ENCODE results near the gene CAPN13. TPM values are rescaled to one million over a fixed set of nuclear protein-coding genes. Genes with fewer than 3 reads are reported as not detected.

Gene CAPN13
- total and polyA plus RNA-seq, 2 of the 4 experiments (the other 2 are of a cell fraction), result not detected

DNA sequence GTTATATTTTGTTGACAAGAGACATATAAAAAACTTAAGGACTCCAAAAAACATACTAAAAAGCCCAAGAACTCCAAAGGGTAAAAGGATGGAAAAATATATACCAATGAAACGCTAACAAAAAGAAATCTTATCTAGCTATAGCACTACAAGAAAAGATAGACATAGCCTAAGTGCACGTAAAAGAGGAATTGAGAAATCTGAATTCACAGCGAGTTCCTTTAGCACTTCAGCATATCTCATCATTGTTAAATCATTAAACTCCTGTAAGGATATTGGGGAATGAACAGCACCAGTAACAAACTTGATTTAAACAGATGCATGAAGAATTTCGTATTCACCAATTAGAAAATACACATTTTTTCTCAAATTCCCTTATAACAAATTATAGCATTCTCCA is 134.1 kb downstream of the CAPN13 start:
- BruUV-seq (replicated peaks), result no TSS peak
- CTCF ChIA-PET, result interaction anchor here (0.6 to 1.3 kb wide), 2 partner anchors 508 to 651 kb away, joined by 3 to 6 read pairs; no protein-coding TSS in a partner anchor

More for the DNA sequence above, 134.1 kb downstream of the CAPN13 start:
- Histone ChIP-seq H4K8ac (ENCODE audit: low read depth in 2 of 2, low read length in 2 of 2) (no peak overlapping the region), H3K56ac (ENCODE audit: extremely low read depth, insufficient read depth, low read length) (no peak overlapping the region), H2BK120ac (ENCODE audit: low read depth, low read length) (no peak overlapping the region), H3K4ac (ENCODE audit: low read depth, low read length) (no peak overlapping the region), H3K79me1 (ENCODE audit: low read depth in 1 of 2, low read length in 2 of 2) (no peaks in the 10 kb centered on the region), H3K4me2 (ENCODE audit: low read depth, low read length) (no peak overlapping the region), H3K9me1 (ENCODE audit: insufficient read depth, low read length) (no peaks in the 10 kb centered on the region), H2AFZ (replicated peaks; ENCODE audit: low read length, poor library complexity) (no peak overlapping the region), H3K4me3 (ENCODE audit: insufficient read depth, low read depth, low read length) (no peak overlapping the region), H3K9ac (ENCODE audit: low read depth, low read length) (no peak overlapping the region), H3K27ac (ENCODE audit: insufficient read depth, low read length) (no peak overlapping the region), H2BK15ac (ENCODE audit: low read depth, low read length) (no peak overlapping the region), H4K20me1 (ENCODE audit: insufficient read depth, low read length) (no peaks in the 10 kb centered on the region), H3K27me3 (ENCODE audit: control insufficient read depth, insufficient read depth, low read length) (no peaks in the 10 kb centered on the region), H3K14ac (replicated peaks; ENCODE audit: low read depth, low read length) (no peak overlapping the region), H3K23ac (ENCODE audit: low read depth, low read length) (no peak overlapping the region), H3K36me3 (ENCODE audit: control insufficient read depth, insufficient read depth, low read length) (no peaks in the 10 kb centered on the region), H4K91ac (ENCODE audit: insufficient read depth, low read depth, low read length) (no peak overlapping the region), H2AK9ac (replicated peaks; ENCODE audit: low read depth, low read length, poor library complexity) (no peak overlapping the region), H3K9me3 (ENCODE audit: control insufficient read depth, insufficient read depth, low read length) (peaks cover 11% of the 10 kb centered on the region), H3K18ac (ENCODE audit: low read depth, low read length) (no peak overlapping the region), H3K4me1 (ENCODE audit: control insufficient read depth, insufficient read depth, low read length) (no peaks in the 10 kb centered on the region), H2BK20ac (ENCODE audit: low read depth, low read length) (no peak overlapping the region), H2BK5ac (ENCODE audit: low read depth, low read length, poor library complexity, severe bottlenecking) (no peak overlapping the region), H4K5ac (ENCODE audit: low read depth, low read length) (no peak overlapping the region), H2AK5ac (ENCODE audit: low read depth, low read length) (no peak overlapping the region)
- ATAC-seq (ENCODE audit: low read depth), result no peak
- in situ Hi-C loops (cut with MboI; ENCODE audit: low sequenced_read_pairs), result no loop called here
- TF ChIP-seq, protein P1, sequence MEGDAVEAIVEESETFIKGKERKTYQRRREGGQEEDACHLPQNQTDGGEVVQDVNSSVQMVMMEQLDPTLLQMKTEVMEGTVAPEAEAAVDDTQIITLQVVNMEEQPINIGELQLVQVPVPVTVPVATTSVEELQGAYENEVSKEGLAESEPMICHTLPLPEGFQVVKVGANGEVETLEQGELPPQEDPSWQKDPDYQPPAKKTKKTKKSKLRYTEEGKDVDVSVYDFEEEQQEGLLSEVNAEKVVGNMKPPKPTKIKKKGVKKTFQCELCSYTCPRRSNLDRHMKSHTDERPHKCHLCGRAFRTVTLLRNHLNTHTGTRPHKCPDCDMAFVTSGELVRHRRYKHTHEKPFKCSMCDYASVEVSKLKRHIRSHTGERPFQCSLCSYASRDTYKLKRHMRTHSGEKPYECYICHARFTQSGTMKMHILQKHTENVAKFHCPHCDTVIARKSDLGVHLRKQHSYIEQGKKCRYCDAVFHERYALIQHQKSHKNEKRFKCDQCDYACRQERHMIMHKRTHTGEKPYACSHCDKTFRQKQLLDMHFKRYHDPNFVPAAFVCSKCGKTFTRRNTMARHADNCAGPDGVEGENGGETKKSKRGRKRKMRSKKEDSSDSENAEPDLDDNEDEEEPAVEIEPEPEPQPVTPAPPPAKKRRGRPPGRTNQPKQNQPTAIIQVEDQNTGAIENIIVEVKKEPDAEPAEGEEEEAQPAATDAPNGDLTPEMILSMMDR (conservative IDR thresholded peaks at IDR 0.05; ENCODE audit: low read depth, low read length), result no peak
- TF ChIP-seq, protein P2, sequence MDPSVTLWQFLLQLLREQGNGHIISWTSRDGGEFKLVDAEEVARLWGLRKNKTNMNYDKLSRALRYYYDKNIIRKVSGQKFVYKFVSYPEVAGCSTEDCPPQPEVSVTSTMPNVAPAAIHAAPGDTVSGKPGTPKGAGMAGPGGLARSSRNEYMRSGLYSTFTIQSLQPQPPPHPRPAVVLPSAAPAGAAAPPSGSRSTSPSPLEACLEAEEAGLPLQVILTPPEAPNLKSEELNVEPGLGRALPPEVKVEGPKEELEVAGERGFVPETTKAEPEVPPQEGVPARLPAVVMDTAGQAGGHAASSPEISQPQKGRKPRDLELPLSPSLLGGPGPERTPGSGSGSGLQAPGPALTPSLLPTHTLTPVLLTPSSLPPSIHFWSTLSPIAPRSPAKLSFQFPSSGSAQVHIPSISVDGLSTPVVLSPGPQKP (IDR thresholded peaks at IDR 0.05; ENCODE audit: borderline replicate concordance, low read depth, low read length), result no peak
- TF ChIP-seq RCOR1 (IDR thresholded peaks at IDR 0.05; ENCODE audit: insufficient replicate concordance, low read length), result no peak
- POLR2A ChIA-PET (ENCODE audit: unreplicated experiment), result no interaction called here
- intact Hi-C loops (cut with micrococcal nuclease), result no loop called here
- dilution Hi-C loops (cut with HindIII; ENCODE audit: low sequenced_read_pairs, unreplicated experiment), result no loop called here
- no CpG with 5 or more reads among the region's 4 CpGs for WGBS, 2 experiments (ENCODE audit: extremely low coverage in 2 of 2, insufficient read length in 1 of 2)
- DNase-seq, result no peak

Small RNAs within 50 kb of the gene (microRNA-seq; reads per million reads assigned to microRNA genes)
- not detected for gene AC092569.1 (ENCODE audit: insufficient read depth, insufficient read length)

Small RNAs within 50 kb of the gene (small RNA-seq; reads per million reads assigned to genes)
- 0 reads per million in 5 experiments for gene AC092569.1
